IPS-NIHi11 (cell line): Measurements from ENCODE around the gene SELENOO.

Experiments used
- DNase-seq: peaks from one replicate; pipeline ENCODE4 v3.0.0; 2012; ENCODE audit warnings: mixed read lengths, low spot score

SELENOO gene

GRCh38 chr22:50236731-50237409 lies 36.1 kb downstream of the SELENOO start:
- peak; percentile 55 for DNase-seq

- no peak for DNase-seq
These were observed 37.9 kb downstream of the SELENOO start for GRCh38 chr22:50238755-50239154.

- DNase-seq: no peak
These were observed 41.7 kb downstream of the SELENOO start for GRCh38 chr22:50242406-50242949.

GRCh38 chr22:50243685-50244419 lies 43.0 kb downstream of the SELENOO start:
- no peak for DNase-seq

GRCh38 chr22:50244420-50245213 lies 43.8 kb downstream of the SELENOO start, which contains the start of gene TUBGCP6:
TSS of gene TUBGCP6 (minus strand) at chr22:50245023. CDS start at chr22:50244459, 564 bp downstream.
- DNase-seq: peak; percentile 92

GRCh38 chr22:50245214-50246072 lies 44.6 kb downstream of the SELENOO start:
- DNase-seq: no peak

- no peak for DNase-seq
These were observed 45.7 kb downstream of the SELENOO start for GRCh38 chr22:50246242-50247175.

GRCh38 chr22:50247748-50248147 lies 46.9 kb downstream of the SELENOO start:
- DNase-seq: peak; percentile 66

- DNase-seq: no peak
These were observed 47.6 kb downstream of the SELENOO start for GRCh38 chr22:50248196-50249081.

- no peak for DNase-seq
These were observed 48.8 kb downstream of the SELENOO start for GRCh38 chr22:50249341-50250248.

GRCh38 chr22:50250249-50250554 lies 49.4 kb downstream of the SELENOO start:
- DNase-seq: no peak

GRCh38 chr22:50250555-50251476 lies 50.0 kb downstream of the SELENOO start, which contains the start of gene HDAC10:
TSS of gene HDAC10 (minus strand) at chr22:50251265. CDS start at chr22:50251032, 233 bp downstream.
- DNase-seq: peak; percentile 94

- no peak for DNase-seq
These were observed 50.8 kb downstream of the SELENOO start for GRCh38 chr22:50251477-50252081.

- peak; percentile 77 for DNase-seq
These were observed 51.6 kb downstream of the SELENOO start for GRCh38 chr22:50252082-50253045.
